K562 (cell line): Measurements from ENCODE around the gene AQP11. TPM values are rescaled to one million over a fixed set of nuclear protein-coding genes. Genes with fewer than 3 reads are reported as not detected.
A peak's percentile ranks its signal among the peaks of the same experiment; 100 is the strongest.

ENCODE experiments used
- BHLHE40 ChIP-seq: IDR thresholded peaks from 2 replicates; pipeline ENCODE4 v1.6.1; 2011; ENCODE audit warnings: low read length, improper control_type of control experiment
- FOS ChIP-seq: IDR thresholded peaks from 3 replicates; pipeline ENCODE4 v1.6.1; 2011; ENCODE audit not compliant: insufficient read length; ENCODE audit errors: extremely low read depth
- FOSL1 ChIP-seq: fragments of 200-800 bp; sonication (Bioruptor generic); conservative IDR thresholded peaks from 2 replicates; pipeline ENCODE4 v1.6.1; 2016; ENCODE audit warnings: missing genetic modification characterization, missing compliant biosample characterization
- HEY1 ChIP-seq: fragments of 250-450 bp; sonication (Bioruptor Pico); IDR thresholded peaks from 2 replicates; pipeline ENCODE4 v1.5.0; 2020; ENCODE audit warnings: mild to moderate bottlenecking, moderate library complexity, borderline replicate concordance
- HNRNPK ChIP-seq: fragments of 200-400 bp; formaldehyde crosslinking; IDR thresholded peaks from one replicate; pipeline ENCODE4 v1.6.1; 2018; ENCODE audit warnings: mild to moderate bottlenecking, low read depth, low read length; ENCODE audit not compliant: poor library complexity, severe bottlenecking
- JUN ChIP-seq, 2 experiments: sonication (generic) in 1 of 2; formaldehyde crosslinking in 1 of 2; IDR thresholded peaks; 2 replicates each; pipeline versions ENCODE4 v1.6.1 to v1.8.0; 2012 to 2022; ENCODE audit warnings: borderline replicate concordance in 2 of 2, mild to moderate bottlenecking in 2 of 2, improper control_type of control experiment in 1 of 2, low read depth in 1 of 2, low read length in 1 of 2, missing genetic modification reagents in 1 of 2
- LCOR ChIP-seq: sonication (generic); formaldehyde crosslinking; IDR thresholded peaks from 2 replicates; pipeline ENCODE4 v1.8.0; 2022; ENCODE audit warnings: mild to moderate bottlenecking, missing genetic modification reagents
- MYC ChIP-seq, 2 experiments: fragments of 250-450 bp in 1 of 2; sonication (Bioruptor Pico) in 1 of 2; IDR thresholded peaks; 2 replicates each; pipeline versions ENCODE4 v1.5.1 to v1.6.1; 2012 to 2021; ENCODE audit warnings: low read depth in 2 of 2, borderline replicate concordance in 1 of 2, improper control_type of control experiment in 1 of 2, low read length in 1 of 2, mild to moderate bottlenecking in 1 of 2, moderate library complexity in 1 of 2
- PCBP1 ChIP-seq: fragments of 200-400 bp; formaldehyde crosslinking; IDR thresholded peaks from 2 replicates; pipeline ENCODE4 v1.6.1; 2018; ENCODE audit warnings: mild to moderate bottlenecking, low read depth, low read length; ENCODE audit not compliant: poor library complexity, severe bottlenecking
- PPARD ChIP-seq: fragments of 250-450 bp; sonication (Bioruptor Pico); IDR thresholded peaks from 2 replicates; pipeline ENCODE4 v1.8.0; 2022; ENCODE audit warnings: inconsistent platforms, mild to moderate bottlenecking, moderate library complexity
- RNF2 ChIP-seq: sonication (generic); IDR thresholded peaks from 2 replicates; pipeline ENCODE4 v1.6.1; 2016
- TCF7 ChIP-seq: sonication (generic); IDR thresholded peaks from 2 replicates; pipeline ENCODE4 v1.6.1; 2016; ENCODE audit warnings: antibody characterized with exemption, borderline replicate concordance
- polyA plus RNA-seq, 8 experiments: library from polyadenylated mRNA; depleted of rRNA in 4 of 8; stranded (reverse) in 5 of 8; unstranded in 3 of 8; fragments of >200 nt; fragmentation: Nextera tagmentation in 2 of 8; fragmentation: Illumina TruSeq in 1 of 8; extraction: Ambion mirVana in 2 of 8; extraction: Trizol in 1 of 8; gene quantifications; 2 replicates each; pipeline versions ENCODE4 v1.2.1 to v1.2.3, GENCODE V29; 2011 to 2014; ENCODE audit warnings: inconsistent platforms in 1 of 8, missing spikeins in 1 of 8
- total RNA-seq, 7 experiments: library from RNA; depleted of rRNA in 6 of 7; stranded (reverse); fragments of >200 nt in 6 of 7; fragmentation: Illumina TruSeq in 2 of 7; extraction: Trizol in 2 of 7; gene quantifications; 2 replicates each; pipeline versions ENCODE4 v1.2.1 to v1.2.3, GENCODE V29; 2011 to 2021; ENCODE audit warnings: low replicate concordance in 1 of 7
- TF ChIP-seq, protein P1 (sequence below): fragments of 450-650 bp; formaldehyde crosslinking; IDR thresholded peaks from 2 replicates; pipeline ENCODE4 v1.4.0; 2020; ENCODE audit warnings: mild to moderate bottlenecking, moderate library complexity
- TF ChIP-seq, protein P2 (sequence below): IDR thresholded peaks from 2 replicates; pipeline ENCODE4 v1.6.1; 2011; ENCODE audit warnings: borderline replicate concordance, low read depth, mild to moderate bottlenecking, moderate library complexity, low read length; ENCODE audit not compliant: insufficient read depth, poor library complexity, severe bottlenecking
- TF ChIP-seq, protein P3 (sequence below): IDR thresholded peaks from 2 replicates; pipeline ENCODE4 v1.6.1; 2014; ENCODE audit warnings: antibody characterized with exemption
- TF ChIP-seq, protein P4 (sequence below): fragments of 150-350 bp; conservative IDR thresholded peaks from 2 replicates; pipeline ENCODE4 v1.6.1; 2014; ENCODE audit warnings: low read length
- TF ChIP-seq, protein P5 (sequence below): sonication (generic); formaldehyde crosslinking; IDR thresholded peaks from 2 replicates; pipeline ENCODE4 v1.8.0; 2022; ENCODE audit warnings: missing genetic modification reagents, mild to moderate bottlenecking, borderline replicate concordance

Gene AQP11
- total and polyA plus RNA-seq, 9 of the 15 experiments (the other 6 are each of a cell fraction or from before 2014, with no cell fraction given), result 0.09 to 1.0 (median 0.36) TPM

DNA sequence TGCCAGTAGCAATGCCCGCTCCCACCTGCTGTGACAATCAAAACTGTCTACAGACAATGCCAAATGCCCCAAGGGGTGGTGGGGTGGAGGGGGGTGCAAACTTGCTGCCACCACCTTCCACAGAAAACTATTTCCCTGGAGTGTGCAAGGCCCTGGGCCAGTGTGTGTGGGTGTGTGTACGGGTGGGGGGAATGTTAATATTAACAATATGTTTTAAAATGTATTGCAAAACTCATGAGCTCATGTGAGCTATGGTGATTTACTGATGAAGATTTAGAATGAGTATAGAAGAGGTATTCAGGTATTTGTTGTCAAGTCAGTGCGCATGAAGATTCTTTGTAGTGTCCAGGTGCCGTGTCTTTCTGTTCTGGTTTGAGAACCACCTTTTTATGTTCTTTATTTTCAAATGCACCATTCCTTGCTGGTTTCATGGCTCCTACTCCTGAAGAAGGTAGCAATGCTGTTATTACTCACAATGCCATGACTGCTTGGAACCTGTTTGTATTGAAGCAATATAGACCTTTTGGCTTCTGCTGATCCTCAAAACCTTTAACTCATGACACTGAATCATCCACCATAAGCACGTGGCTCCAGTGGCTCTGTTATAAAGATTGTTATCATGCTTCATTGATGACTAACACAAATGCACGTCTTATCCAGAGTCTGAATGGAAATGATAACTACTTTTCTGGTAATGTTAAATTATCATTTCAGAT lies 29.9 kb upstream of the AQP11 start (continued):
- peak; percentile 99 for TF ChIP-seq FOSL1
- TF ChIP-seq, protein P1, sequence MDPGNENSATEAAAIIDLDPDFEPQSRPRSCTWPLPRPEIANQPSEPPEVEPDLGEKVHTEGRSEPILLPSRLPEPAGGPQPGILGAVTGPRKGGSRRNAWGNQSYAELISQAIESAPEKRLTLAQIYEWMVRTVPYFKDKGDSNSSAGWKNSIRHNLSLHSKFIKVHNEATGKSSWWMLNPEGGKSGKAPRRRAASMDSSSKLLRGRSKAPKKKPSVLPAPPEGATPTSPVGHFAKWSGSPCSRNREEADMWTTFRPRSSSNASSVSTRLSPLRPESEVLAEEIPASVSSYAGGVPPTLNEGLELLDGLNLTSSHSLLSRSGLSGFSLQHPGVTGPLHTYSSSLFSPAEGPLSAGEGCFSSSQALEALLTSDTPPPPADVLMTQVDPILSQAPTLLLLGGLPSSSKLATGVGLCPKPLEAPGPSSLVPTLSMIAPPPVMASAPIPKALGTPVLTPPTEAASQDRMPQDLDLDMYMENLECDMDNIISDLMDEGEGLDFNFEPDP (CRISPR knock-in tag), result no peak
- peak; percentile 42 for TF ChIP-seq FOS
- 0 out of 2 replicates have a peak, but pooled peaks have one; percentile 32 for TF ChIP-seq LCOR (CRISPR knock-in tag)
- TF ChIP-seq PPARD (CRISPR knock-in tag), result no peak
- no peak for TF ChIP-seq RNF2
- TF ChIP-seq HNRNPK, result no peak
- TF ChIP-seq JUN (IDR thresholded peaks at IDR 0.05; ENCODE audit: borderline replicate concordance, low read depth, low read length), result peak; percentile 87
- TF ChIP-seq JUN (CRISPR knock-in tag; IDR thresholded peaks at IDR 0.05; ENCODE audit: borderline replicate concordance), result no peak
- TF ChIP-seq MYC (IDR thresholded peaks at IDR 0.05; ENCODE audit: low read depth, low read length), result peak; percentile 62; the same call in 1 of the 2 replicates
- TF ChIP-seq MYC (CRISPR knock-in tag; IDR thresholded peaks at IDR 0.05; ENCODE audit: borderline replicate concordance, low read depth), result no peak
- 0 out of 2 replicates have a peak, but pooled peaks have one; percentile 23 for TF ChIP-seq HEY1
- TF ChIP-seq, protein P2, sequence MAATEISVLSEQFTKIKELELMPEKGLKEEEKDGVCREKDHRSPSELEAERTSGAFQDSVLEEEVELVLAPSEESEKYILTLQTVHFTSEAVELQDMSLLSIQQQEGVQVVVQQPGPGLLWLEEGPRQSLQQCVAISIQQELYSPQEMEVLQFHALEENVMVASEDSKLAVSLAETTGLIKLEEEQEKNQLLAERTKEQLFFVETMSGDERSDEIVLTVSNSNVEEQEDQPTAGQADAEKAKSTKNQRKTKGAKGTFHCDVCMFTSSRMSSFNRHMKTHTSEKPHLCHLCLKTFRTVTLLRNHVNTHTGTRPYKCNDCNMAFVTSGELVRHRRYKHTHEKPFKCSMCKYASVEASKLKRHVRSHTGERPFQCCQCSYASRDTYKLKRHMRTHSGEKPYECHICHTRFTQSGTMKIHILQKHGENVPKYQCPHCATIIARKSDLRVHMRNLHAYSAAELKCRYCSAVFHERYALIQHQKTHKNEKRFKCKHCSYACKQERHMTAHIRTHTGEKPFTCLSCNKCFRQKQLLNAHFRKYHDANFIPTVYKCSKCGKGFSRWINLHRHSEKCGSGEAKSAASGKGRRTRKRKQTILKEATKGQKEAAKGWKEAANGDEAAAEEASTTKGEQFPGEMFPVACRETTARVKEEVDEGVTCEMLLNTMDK, result no peak
- no peak for TF ChIP-seq PCBP1
- TF ChIP-seq, protein P3, sequence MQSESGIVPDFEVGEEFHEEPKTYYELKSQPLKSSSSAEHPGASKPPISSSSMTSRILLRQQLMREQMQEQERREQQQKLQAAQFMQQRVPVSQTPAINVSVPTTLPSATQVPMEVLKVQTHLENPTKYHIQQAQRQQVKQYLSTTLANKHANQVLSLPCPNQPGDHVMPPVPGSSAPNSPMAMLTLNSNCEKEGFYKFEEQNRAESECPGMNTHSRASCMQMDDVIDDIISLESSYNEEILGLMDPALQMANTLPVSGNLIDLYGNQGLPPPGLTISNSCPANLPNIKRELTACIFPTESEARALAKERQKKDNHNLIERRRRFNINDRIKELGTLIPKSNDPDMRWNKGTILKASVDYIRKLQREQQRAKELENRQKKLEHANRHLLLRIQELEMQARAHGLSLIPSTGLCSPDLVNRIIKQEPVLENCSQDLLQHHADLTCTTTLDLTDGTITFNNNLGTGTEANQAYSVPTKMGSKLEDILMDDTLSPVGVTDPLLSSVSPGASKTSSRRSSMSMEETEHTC, result peak; percentile 43; the same call in 1 of the 2 replicates
- TF ChIP-seq TCF7, result no peak
- TF ChIP-seq, protein P4, sequence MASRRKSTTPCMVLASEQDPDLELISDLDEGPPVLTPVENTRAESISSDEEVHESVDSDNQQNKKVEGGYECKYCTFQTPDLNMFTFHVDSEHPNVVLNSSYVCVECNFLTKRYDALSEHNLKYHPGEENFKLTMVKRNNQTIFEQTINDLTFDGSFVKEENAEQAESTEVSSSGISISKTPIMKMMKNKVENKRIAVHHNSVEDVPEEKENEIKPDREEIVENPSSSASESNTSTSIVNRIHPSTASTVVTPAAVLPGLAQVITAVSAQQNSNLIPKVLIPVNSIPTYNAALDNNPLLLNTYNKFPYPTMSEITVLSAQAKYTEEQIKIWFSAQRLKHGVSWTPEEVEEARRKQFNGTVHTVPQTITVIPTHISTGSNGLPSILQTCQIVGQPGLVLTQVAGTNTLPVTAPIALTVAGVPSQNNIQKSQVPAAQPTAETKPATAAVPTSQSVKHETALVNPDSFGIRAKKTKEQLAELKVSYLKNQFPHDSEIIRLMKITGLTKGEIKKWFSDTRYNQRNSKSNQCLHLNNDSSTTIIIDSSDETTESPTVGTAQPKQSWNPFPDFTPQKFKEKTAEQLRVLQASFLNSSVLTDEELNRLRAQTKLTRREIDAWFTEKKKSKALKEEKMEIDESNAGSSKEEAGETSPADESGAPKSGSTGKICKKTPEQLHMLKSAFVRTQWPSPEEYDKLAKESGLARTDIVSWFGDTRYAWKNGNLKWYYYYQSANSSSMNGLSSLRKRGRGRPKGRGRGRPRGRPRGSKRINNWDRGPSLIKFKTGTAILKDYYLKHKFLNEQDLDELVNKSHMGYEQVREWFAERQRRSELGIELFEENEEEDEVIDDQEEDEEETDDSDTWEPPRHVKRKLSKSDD, result no peak
- peak; percentile 54; the same call in 1 of the 2 replicates for TF ChIP-seq BHLHE40
- TF ChIP-seq, protein P5, sequence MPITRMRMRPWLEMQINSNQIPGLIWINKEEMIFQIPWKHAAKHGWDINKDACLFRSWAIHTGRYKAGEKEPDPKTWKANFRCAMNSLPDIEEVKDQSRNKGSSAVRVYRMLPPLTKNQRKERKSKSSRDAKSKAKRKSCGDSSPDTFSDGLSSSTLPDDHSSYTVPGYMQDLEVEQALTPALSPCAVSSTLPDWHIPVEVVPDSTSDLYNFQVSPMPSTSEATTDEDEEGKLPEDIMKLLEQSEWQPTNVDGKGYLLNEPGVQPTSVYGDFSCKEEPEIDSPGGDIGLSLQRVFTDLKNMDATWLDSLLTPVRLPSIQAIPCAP, result no peak
